ENCODE data around the gene PDE4D.
"Not testable (repeated sequence)": the region's sequence is repeated elsewhere in the genome, so short reads cannot be mapped to it uniquely, and the experiment has no call there.

Gene PDE4D

DNA sequence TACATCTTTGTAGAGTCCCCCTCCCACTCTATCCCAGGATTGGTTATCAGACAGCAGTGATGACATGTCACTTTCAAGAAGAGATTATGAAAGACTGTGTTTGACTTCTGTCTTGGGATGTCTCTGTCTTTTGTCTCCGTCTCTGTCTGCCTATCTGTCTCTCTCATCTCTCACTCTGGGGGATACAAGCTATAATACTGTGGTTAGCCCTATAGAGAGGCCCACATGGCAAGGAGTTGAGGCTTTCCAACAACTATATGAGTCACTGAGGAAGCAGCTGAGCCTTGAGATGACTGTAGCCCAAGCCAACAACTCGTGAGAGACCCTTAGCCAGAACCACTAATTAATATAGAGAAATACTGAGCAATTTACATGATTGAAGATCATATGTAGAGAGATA lies 284.8 kb downstream of the PDE4D start:
- no peak for DNase-seq (ENCODE audit: insufficient read length)
- no peak for TF ChIP-seq POLR2A (IDR thresholded peaks at IDR 0.05; ENCODE audit: low read depth, low read length)
- no peak for TF ChIP-seq TAF1 (IDR thresholded peaks at IDR 0.05; ENCODE audit: borderline replicate concordance, low read depth, low read length)
- no peak for TF ChIP-seq POLR2AphosphoS5 (IDR thresholded peaks at IDR 0.05; ENCODE audit: low read depth, low read length)
- FAIRE-seq, result no peak

DNA sequence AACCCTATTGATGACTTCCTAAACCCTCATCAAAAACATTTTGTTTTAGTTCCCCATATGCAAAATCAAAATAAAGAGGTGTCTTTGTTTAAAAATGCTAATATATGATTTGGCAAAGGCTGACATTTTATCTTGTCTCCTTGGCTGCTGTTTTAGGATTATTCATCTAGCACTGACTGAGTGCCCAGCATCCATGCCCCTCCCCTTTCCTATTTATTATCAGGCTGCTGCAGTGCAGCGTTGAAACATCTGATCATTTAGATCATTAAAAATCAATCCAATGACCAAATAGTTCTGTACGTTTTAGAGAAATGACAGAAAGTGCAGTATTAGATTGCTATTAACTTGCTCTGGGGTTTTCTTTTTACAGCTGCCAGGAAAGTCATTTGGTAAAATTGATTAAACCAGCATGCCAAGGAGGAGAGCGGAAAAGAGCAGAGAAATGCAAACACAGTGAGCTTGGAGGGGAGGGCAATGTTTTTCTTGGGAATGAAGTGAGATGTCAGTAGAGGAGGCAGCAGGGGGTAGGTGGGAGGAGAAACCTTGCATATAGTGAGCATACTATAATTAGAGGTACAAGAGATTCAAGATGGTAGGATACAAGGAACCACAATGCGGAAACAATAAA lies 286.3 kb downstream of the PDE4D start:
- no peak for FAIRE-seq

GRCh38 chr5:59605915-59606314 lies 287.6 kb downstream of the PDE4D start:
- FAIRE-seq, result no peak
- TF ChIP-seq TAF1 (IDR thresholded peaks at IDR 0.05; ENCODE audit: borderline replicate concordance, low read depth, low read length) (no peak), POLR2AphosphoS5 (IDR thresholded peaks at IDR 0.05; ENCODE audit: low read depth, low read length) (no peak), POLR2A (IDR thresholded peaks at IDR 0.05; ENCODE audit: low read depth, low read length) (no peak)
- DNase-seq (ENCODE audit: insufficient read length), result no peak

More for the DNA sequence above, 286.3 kb downstream of the PDE4D start:
- TF ChIP-seq POLR2A (IDR thresholded peaks at IDR 0.05; ENCODE audit: low read depth, low read length) (no peak), TAF1 (IDR thresholded peaks at IDR 0.05; ENCODE audit: borderline replicate concordance, low read depth, low read length) (no peak), POLR2AphosphoS5 (IDR thresholded peaks at IDR 0.05; ENCODE audit: low read depth, low read length) (no peak)
- DNase-seq (ENCODE audit: insufficient read length), result no peak

DNA sequence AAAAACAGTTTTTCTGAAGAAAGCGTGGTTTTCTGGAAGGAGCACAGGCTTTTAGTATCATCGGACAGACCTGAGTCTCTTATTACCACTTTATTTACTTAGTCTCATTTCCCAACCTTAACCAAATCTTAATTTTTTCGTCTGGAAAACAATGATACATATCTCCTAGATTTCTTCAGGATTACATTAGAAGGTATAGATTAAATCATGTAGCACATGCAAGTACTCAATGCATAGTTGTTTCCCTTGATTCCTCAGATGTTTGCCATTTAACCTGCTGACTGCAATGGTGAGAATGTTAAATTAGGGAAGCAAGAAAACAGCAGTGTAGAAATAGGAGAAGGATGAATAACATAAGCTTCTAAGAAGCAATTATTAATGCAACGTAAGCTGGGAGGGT lies 289.4 kb downstream of the PDE4D start:
- TF ChIP-seq TAF1 (IDR thresholded peaks at IDR 0.05; ENCODE audit: borderline replicate concordance, low read depth, low read length) (no peak), POLR2A (IDR thresholded peaks at IDR 0.05; ENCODE audit: low read depth, low read length) (no peak), POLR2AphosphoS5 (IDR thresholded peaks at IDR 0.05; ENCODE audit: low read depth, low read length) (no peak)
- FAIRE-seq, result no peak
- no peak for DNase-seq (ENCODE audit: insufficient read length)

- DNase-seq (ENCODE audit: insufficient read length), result no peak
- no peak for TF ChIP-seq TAF1 (IDR thresholded peaks at IDR 0.05; ENCODE audit: borderline replicate concordance, low read depth, low read length)
- no peak for TF ChIP-seq POLR2AphosphoS5 (IDR thresholded peaks at IDR 0.05; ENCODE audit: low read depth, low read length)
- no peak for TF ChIP-seq POLR2A (IDR thresholded peaks at IDR 0.05; ENCODE audit: low read depth, low read length)
- no peak for FAIRE-seq
Observed at GRCh38 chr5:59600998-59601397, 292.5 kb downstream of the PDE4D start.

GRCh38 chr5:59600153-59600552 lies 293.4 kb downstream of the PDE4D start:
- DNase-seq (ENCODE audit: insufficient read length) (no peak), FAIRE-seq (no peak)
- TF ChIP-seq TAF1 (IDR thresholded peaks at IDR 0.05; ENCODE audit: borderline replicate concordance, low read depth, low read length), result no peak
- TF ChIP-seq POLR2AphosphoS5 (IDR thresholded peaks at IDR 0.05; ENCODE audit: low read depth, low read length), result no peak
- no peak for TF ChIP-seq POLR2A (IDR thresholded peaks at IDR 0.05; ENCODE audit: low read depth, low read length)

DNA sequence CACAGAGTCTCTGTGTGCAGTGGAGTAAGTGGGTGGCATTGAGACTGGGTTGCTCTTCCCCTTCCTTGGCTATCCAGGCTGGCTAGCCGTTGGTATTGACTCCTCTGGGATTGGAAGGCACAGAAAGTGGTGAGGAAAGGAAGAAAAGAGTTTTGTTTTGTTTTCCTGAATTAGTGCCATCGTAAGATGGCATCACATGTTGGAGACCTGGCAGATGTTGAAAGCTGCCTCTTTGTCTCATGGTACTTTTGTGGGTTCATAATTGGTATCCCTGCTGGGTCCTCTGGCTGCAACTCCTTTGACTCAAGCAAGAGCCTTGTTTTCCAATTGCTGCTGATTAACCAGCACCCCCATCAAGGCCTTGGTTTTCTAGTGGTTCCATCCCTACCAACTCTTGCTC lies 293.8 kb downstream of the PDE4D start:
- TF ChIP-seq TAF1 (IDR thresholded peaks at IDR 0.05; ENCODE audit: borderline replicate concordance, low read depth, low read length), result no peak
- TF ChIP-seq POLR2AphosphoS5 (IDR thresholded peaks at IDR 0.05; ENCODE audit: low read depth, low read length), result no peak
- no peak for TF ChIP-seq POLR2A (IDR thresholded peaks at IDR 0.05; ENCODE audit: low read depth, low read length)
- no peak for FAIRE-seq
- DNase-seq (ENCODE audit: insufficient read length), result no peak

DNA sequence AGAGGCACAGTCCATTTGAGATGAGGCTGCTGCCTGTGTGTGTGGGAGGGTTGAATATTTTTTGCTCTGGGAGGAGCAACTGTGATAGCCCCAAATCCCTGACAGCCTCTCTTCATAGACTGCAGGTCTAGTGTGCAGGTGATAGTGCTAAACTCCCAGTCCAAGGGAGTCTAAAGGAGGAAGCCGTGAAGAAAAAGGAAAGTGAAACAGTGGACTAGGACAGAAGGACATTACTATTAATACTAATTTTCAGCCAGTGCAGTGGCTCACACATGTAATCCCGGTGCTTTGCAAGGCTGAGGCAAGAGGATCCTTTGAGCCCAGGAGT lies 295.0 kb downstream of the PDE4D start:
- TF ChIP-seq POLR2AphosphoS5 (IDR thresholded peaks at IDR 0.05; ENCODE audit: low read depth, low read length) (no peak), TAF1 (IDR thresholded peaks at IDR 0.05; ENCODE audit: borderline replicate concordance, low read depth, low read length) (no peak), POLR2A (IDR thresholded peaks at IDR 0.05; ENCODE audit: low read depth, low read length) (no peak)
- FAIRE-seq, result peak; percentile 80
- no peak for DNase-seq (ENCODE audit: insufficient read length)

- no peak for TF ChIP-seq POLR2AphosphoS5 (IDR thresholded peaks at IDR 0.05; ENCODE audit: low read depth, low read length)
- TF ChIP-seq TAF1 (IDR thresholded peaks at IDR 0.05; ENCODE audit: borderline replicate concordance, low read depth, low read length), result no peak
- no peak for TF ChIP-seq POLR2A (IDR thresholded peaks at IDR 0.05; ENCODE audit: low read depth, low read length)
- FAIRE-seq (no peak), DNase-seq (ENCODE audit: insufficient read length) (no peak)
Observed at GRCh38 chr5:59597690-59598546, 295.6 kb downstream of the PDE4D start.

DNA sequence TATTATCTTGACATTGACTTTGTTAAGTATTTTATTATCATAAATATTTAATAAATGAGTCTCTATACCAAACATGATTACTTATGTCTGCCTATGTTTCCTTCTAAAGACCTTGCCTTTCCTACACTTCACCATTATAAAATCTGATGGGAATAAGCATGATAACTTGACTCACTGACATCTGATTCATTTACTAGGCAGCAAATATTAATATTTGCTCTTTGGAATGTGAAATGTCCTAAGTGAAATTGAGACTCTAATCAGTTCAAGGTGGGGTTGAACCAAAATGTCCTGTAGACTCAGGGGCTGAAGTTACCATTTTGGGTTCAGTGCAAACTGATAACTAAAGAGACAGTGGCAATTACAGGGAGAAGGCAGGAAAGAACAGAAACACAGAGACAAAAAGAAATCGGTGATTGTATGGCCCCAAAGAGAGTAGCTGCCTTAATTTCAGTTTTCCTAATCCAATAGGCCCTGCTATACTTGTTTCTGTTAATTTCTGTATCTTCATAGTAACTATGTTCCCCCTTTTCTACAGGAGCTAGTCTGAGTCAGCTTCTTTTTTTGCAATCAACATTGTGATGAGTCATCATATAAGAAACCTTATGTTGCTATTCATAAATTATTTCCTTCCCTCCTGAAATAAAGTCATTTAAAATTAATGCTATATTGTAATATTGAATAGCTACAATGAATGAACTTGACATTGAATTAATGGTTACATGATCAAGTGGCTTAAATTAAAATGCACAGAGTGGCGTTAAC lies 296.8 kb downstream of the PDE4D start:
- no peak for TF ChIP-seq TAF1 (IDR thresholded peaks at IDR 0.05; ENCODE audit: borderline replicate concordance, low read depth, low read length)
- no peak for TF ChIP-seq POLR2AphosphoS5 (IDR thresholded peaks at IDR 0.05; ENCODE audit: low read depth, low read length)
- no peak for DNase-seq (ENCODE audit: insufficient read length)
- FAIRE-seq, result no peak

DNA sequence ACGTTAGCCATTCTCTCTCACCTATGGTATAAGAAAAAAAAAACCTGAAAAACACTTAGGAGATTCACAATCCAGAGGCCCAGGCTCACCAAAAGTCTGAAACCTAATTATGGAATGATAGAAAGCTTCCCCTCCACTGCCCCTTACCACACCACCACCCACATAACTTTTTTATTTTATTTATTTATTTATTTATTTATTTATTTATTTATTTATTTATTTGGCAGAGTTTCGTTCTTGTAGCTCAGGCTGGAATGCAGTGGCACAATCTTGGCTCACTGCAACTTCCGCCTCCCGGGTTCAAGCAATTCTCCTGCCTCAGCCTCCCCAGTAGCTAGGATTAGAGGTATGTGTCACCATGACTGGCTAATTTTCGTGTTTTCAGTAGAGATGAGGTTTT lies 299.4 kb downstream of the PDE4D start:
- not testable (repeated sequence) for FAIRE-seq; DNase-seq (ENCODE audit: insufficient read length)
